ENCODE results near the gene CCDC92.

The CCDC92 gene

GRCh38 chr12:123890536-123890902, 82.1 kb downstream of the CCDC92 start:
- no peak for TF ChIP-seq FOXM1 (IDR thresholded peaks at IDR 0.05; ENCODE audit: borderline replicate concordance, low read depth)
- TF ChIP-seq YY1 (IDR thresholded peaks at IDR 0.05; ENCODE audit: low read depth): no peak
- no peak for TF ChIP-seq REST (IDR thresholded peaks at IDR 0.05; ENCODE audit: low read depth)
- no peak for TF ChIP-seq RAD21 (IDR thresholded peaks at IDR 0.05; ENCODE audit: low read depth)
- TF ChIP-seq ZBTB7A (IDR thresholded peaks at IDR 0.05; ENCODE audit: low read depth): no peak
- TF ChIP-seq, protein P1, sequence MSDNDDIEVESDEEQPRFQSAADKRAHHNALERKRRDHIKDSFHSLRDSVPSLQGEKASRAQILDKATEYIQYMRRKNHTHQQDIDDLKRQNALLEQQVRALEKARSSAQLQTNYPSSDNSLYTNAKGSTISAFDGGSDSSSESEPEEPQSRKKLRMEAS (IDR thresholded peaks at IDR 0.05): no peak

DNA sequence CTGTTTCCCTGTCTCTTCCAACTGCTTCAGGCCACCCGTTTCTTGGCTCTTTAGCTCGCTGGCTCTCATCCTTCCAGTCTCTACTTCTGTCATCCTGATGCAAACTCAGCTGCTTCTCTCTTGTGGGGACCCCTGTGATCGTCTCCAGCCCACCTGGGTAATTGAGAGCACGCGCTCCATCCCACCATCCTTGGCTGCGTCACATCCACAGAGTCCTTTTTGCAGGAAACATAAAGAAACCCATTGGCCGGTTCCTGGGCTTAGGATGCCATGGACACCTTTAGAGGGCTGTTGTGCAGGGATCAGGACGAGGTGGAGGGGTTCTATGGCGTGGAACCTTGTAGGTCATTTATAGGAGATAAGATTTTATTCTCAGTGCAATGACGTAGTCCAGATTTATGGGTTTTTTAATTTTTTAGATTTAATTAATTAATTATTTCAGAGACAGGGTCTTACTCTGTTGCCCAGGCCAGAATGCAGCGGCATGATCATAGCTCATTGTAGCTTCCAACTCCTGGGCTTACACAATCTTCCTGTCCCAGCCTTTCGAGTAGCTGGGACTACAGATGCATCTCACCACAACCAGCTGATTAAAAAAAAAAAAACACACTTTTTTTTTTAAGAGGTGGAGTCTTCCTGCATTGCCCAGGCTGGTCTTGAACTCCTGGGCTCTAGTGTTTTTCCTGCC, 82.6 kb downstream of the CCDC92 start:
- TF ChIP-seq, protein P1 (IDR thresholded peaks at IDR 0.05): no peak
- TF ChIP-seq YY1 (IDR thresholded peaks at IDR 0.05; ENCODE audit: low read depth) (no peak), TAF1 (IDR thresholded peaks at IDR 0.05; ENCODE audit: low read depth) (no peak), TEAD4 (IDR thresholded peaks at IDR 0.05) (no peak), ZBTB7A (IDR thresholded peaks at IDR 0.05; ENCODE audit: low read depth) (no peak), USF1 (IDR thresholded peaks at IDR 0.05) (no peak), NFIC (IDR thresholded peaks at IDR 0.05) (no peak), EGR1 (IDR thresholded peaks at IDR 0.05) (no peak), EP300 (IDR thresholded peaks at IDR 0.05; ENCODE audit: borderline replicate concordance) (no peak), CREB1 (IDR thresholded peaks at IDR 0.05; ENCODE audit: low read depth) (no peak), RAD21 (IDR thresholded peaks at IDR 0.05; ENCODE audit: low read depth) (no peak), REST (IDR thresholded peaks at IDR 0.05; ENCODE audit: low read depth) (no peak)

DNA sequence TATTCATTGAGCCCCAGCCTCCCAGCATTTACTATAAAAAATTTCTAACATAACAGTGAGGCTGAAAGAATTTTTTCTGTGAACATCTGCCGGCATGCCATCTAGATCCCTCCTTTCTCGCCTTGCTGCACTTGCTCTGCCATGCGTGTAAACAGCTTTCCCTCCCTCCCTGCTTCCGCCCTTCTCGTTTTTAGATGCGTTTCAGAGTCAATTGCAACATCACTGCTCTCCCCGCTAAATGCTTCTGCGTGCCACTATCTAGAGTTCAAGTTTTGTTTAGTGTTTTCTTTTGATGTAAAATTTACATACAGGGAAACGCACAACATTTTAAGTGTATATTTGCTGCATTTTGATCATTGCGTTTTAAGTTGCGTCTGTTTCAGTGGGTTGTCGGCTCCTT, 83.6 kb downstream of the CCDC92 start:
- TF ChIP-seq, protein P1 (IDR thresholded peaks at IDR 0.05): no peak
- TF ChIP-seq CEBPB (IDR thresholded peaks at IDR 0.05) (peak; percentile 49), TEAD4 (IDR thresholded peaks at IDR 0.05) (no peak)

GRCh38 chr12:123886931-123887582, 85.6 kb downstream of the CCDC92 start:
- TF ChIP-seq TEAD4 (IDR thresholded peaks at IDR 0.05): no peak
- TF ChIP-seq, protein P1 (IDR thresholded peaks at IDR 0.05): peak; percentile 63

GRCh38 chr12:123886258-123886657, 86.4 kb downstream of the CCDC92 start:
- TF ChIP-seq CREB1 (IDR thresholded peaks at IDR 0.05; ENCODE audit: low read depth) (no peak), TEAD4 (IDR thresholded peaks at IDR 0.05) (no peak), NFIC (IDR thresholded peaks at IDR 0.05) (no peak), RAD21 (IDR thresholded peaks at IDR 0.05; ENCODE audit: low read depth) (no peak), TCF12 (IDR thresholded peaks at IDR 0.05; ENCODE audit: low read depth) (no peak), EP300 (IDR thresholded peaks at IDR 0.05; ENCODE audit: borderline replicate concordance) (no peak), CEBPB (IDR thresholded peaks at IDR 0.05) (no peak), ZBTB7A (IDR thresholded peaks at IDR 0.05; ENCODE audit: low read depth) (no peak), USF1 (IDR thresholded peaks at IDR 0.05) (no peak), REST (IDR thresholded peaks at IDR 0.05; ENCODE audit: low read depth) (no peak), YY1 (IDR thresholded peaks at IDR 0.05; ENCODE audit: low read depth) (no peak)
- TF ChIP-seq, protein P1 (IDR thresholded peaks at IDR 0.05): no peak
